HG02970 (cell line): ENCODE results near the gene BACE1-AS.

Experiments used
- ATAC-seq: cut with Tn5 transposase; IDR thresholded peaks from one replicate; pipeline ENCODE4 v1.9.1; 2021; ENCODE audit warnings: mild to moderate bottlenecking, moderate library complexity, moderate number of reproducible peaks; ENCODE audit not compliant: unreplicated experiment, low FRiP score

BACE1-AS gene

DNA sequence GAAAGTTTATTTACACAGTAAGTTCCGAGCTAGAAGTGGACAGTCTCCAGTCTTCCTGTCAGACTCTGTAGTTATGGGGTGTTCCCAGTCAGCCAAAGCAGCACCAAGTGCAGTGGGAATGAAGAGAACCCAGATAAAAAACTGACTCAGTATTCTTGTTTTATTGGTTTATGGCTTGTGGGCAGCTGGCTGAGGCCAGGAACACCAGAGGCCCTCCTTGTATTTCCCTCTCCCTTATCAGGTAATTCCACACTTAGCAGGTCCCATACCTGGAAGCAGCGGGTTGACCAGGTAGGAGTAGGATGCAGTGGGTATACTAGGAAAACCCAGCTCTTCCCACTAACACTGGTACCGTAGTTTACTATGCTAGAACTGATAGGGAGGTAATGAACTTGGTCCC, 3.5 kb upstream of the BACE1-AS start:
- no peak for ATAC-seq

DNA sequence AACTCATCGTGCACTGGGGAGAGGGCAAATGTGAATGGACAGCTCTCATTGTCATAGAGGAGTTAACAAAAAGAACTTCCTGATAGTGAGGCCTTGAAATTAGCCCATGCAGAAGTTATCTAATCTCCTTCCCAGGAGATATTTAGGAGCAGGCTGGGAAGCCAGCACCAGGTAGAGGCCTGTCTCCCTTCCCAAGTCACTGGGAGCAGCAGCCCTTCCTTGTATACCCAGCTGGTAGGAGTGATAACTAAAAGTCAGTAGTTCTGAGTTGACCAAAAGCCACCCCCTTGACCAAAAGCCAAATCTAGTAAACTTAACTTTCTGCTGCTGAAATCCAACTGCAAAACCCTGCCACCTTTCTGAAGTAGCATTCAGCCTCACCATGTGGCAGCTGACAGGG, 1.4 kb upstream of the BACE1-AS start:
- no peak for ATAC-seq

DNA sequence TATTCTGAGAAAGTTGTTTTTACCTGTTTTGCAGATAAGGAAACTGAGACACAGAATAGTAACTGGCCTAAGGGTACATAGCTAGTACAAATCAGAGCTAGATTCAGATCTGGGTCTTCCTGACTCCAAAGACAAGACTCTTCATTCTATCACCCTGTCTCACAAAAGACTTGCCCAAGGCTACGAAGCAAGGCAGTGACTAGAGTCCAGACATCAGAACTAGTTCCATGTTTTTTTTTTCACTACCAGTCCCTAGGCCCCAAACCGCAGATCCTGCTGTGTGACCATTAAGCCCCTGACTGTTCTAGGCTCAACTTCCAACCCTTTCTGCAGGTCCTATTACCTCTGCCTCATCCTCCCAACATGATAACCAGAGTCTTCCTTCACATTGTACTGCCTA, 1.5 kb downstream of the BACE1-AS start:
- ATAC-seq, result no peak

DNA sequence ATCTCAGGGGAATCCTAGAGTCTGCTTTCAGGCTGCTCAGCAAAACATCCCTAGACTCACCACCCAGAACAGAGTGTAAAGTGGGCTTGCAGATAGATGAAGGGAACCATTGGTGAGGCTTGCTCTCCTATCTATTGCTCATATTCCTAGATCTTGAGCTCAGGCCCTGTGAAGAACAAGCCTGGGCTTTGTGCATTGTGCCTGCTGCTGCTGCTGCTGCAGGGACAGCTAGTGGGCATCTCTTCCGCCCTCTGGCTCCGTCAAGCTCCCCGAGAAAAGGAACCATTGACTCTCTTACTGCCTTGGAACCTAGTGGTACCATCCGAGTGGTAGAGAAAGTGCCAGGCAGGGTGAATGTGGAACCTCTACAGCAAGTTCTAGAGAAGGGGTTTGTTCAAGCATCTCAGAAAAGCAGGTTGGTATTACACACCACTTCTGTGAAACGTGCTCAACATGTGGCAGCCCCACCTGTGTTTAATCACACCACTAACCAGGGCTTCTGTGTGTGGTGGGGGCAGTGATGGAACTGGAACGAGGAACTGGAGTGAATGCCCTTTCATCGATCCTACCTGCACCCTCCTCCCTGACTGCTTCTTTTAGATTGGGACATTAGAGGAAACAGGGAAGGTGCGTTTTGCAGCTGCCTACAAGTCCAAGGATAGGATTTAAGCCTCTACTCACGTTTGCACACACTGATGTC, 4.4 kb downstream of the BACE1-AS start:
- no peak for ATAC-seq

DNA sequence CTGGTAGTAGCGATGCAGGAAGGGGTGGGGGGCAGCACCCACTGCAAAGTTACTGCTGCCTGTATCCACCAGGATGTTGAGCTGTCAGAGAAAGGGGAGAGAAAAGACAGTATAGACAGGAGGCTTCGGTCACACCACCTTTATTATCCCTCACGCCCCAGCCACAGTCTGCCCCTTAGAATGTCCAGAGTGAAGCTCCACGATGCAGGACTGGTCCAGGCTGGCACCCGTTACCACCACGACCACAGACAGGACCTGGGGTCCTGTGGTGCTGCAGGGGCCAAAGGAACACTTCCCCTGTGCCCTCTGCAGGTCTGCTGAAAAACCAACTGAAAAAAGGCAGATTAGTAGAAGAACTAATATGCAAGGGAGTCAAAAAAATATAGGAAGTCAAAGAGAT, 5.7 kb downstream of the BACE1-AS start:
- ATAC-seq, result no peak

DNA sequence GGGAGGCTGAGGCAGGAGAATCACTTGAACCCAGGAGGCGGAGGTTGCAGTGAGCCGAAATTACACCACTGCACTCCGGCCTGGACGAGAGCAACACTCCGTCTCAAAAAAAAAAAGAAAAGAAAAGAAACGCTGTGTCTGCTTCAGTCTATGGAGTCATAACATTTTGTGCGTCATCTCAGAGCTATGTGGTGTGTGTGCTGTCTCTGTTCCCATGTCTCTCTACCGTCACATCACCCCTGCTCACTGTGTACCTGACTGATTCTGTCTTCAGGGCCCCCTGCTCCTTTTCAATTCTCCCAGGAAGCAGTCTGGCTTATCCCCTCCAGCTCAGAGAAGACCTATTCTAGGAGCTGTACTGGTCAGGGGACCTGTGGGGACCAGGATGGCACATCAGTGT, 7.0 kb downstream of the BACE1-AS start:
- ATAC-seq, result no peak

DNA sequence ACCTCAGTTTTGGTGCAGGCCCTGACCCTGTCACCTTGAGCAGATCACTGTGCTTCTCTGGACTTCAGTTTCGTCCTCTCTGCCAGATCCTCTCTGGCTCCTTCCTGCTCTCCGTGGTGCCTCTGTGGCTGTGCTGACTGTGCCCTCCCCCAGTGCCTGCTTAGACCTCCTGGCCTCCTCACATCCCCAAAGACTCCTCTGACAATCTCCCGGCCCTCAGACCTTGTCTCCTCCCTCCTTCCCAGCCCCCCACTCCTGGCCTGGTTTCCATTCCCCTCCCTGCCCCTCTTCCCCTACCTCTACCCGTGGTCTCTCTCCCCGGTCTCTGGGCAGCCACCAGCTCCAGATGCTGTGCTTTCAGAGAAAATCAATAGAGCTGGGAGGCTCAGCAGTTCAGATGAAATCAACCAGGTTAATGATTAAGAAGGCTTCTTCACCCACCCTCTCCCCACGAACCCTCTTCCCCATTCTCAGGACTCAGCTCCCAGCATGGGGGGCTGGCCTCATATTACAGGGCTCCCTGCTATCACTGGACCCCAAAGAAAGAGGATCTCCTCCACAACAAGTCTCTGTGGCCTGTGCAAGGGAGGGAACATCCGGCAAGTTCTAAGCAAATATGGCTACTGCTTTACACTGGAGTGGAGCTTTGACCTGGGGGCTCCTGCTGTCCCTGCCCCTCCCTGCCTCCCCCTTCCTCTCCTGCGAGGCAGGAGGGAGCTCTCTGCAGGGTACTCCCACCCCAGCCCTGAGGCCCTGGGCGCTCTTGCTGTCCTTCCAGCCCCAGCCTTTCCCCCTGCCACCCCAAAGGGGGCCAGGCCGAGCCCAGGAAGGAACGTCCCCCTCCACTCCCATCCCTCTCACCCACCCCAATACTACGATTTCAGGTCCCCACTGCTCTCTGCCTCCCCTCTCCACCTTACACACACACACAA, 8.5 kb downstream of the BACE1-AS start:
- no peak for ATAC-seq

DNA sequence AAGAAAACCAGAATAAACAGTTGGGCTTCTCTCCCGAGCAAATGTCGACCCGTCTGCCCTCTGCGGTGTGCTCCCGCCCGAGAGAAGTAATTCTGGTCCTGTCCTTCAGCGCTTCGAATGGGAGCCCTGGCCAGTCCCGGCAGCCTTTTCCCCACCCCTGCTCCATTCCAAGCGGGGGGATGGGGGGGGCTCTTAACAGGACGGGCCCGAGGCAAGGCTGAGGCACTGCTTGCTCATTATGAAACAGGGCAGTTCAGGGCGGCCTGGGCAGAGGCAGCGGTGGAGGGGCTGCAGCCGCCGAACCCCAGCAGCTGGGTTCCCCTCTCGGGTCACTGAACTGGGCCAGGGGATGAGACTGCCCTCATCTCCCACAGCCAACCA, 9.1 kb downstream of the BACE1-AS start:
- no peak for ATAC-seq

DNA sequence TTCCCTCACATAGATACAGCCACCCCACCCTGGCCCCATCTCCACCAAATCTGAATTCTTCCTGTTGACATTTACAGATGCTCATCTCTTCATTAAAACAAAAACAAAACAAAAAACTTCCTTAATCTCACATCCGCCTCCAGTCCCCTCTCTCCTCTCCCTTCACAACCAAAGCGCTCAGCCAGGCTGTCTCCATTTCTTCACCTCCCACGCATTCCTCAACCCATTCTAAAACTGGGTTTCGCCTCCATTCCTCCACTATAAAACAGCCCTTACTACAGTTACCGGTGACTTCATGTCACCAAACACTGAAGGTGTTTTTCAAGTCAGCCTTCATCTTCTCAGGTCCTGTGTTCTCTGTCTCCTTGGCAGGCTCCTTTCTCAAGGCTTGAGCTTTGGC, 9.6 kb downstream of the BACE1-AS start:
- no peak for ATAC-seq

DNA sequence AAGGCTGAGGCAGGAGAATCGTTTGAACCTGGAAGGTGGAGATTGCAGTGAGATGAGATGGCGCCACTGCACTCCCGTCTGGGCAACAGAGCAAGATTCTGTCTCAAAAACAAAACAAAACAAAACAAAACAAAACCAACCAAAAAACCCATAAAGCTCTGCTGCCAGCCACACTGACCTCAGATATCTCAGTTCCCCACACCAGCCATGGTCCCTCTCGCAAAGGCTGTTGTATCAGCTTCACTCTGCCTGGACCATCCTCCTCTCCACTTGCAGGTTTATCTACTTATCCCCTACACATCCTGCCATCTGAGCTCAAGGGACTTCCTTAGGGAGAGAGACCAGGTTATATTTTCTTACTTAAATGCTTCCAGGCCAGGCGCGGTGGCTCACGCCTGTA, 11.1 kb downstream of the BACE1-AS start:
- ATAC-seq, result no peak

DNA sequence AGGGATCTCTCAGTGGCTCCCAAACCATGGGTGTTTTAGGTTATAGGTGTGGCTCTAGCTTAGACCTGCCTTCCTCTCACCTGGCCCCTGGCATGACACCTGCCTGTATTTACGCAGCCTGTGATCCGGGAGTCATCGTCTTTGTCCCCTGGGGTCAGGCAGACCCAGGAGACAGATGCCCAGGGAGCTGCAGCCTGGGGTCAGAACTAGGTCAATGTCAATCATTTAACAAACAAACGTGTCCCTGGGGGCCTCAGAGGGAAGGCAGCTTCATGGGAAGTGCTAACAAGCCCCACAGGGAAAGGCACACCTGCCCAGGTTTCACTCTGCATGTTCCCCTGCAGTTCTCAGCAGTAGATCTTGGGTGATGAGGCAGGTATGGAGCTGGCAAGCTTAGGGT, 12.0 kb downstream of the BACE1-AS start:
- no peak for ATAC-seq

DNA sequence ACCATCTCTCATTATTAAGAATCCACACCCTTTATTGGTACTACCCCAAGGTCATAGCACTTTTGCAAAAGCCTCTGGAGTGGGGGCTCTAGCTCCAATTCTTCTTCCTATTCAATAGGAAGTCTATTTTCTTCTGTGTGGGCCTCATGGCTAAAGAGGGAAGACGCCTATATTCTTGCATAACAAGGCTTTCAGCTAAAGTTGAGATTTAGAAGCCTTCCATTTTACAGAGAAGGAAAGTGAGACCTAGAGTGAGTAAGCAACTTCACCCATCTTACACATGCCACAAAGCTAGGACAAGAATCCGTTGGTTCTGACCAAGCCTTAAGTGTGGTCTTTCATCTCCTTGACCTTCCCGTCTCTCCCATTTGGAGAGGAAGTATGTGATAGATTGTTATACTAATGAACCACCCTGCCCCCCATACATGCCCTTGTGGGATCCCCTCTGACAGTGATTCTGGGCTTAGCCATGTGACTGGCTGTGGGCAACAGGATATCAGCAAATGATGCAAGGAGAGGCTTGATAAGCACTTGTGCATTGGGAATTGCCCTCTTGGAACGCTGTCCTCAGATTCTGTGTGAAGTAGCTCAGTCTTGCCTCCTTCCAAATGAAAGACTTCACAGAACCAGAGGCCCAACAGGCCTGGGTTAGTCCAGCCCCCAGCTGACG, 12.6 kb downstream of the BACE1-AS start:
- ATAC-seq, result no peak

DNA sequence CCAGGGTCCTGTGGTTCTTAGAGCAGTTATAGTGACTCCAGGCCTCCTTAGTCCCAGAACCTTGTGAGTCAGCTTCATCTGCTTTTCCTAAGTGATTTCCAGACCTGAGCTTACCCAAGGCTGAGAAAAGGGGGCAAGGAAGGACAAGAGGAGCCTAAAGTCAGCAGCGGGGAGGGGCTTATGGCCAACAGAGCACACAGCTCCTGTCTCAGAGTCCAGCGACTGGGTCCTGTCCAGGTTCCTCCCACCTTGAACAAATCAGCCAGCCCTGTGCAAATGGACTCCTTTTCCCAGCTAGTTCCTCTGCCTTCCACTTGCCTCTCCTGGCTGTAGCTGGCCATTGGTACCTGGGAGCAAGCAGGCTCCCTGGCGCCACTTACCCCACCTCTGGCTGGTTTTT, 14.0 kb downstream of the BACE1-AS start:
- no peak for ATAC-seq

DNA sequence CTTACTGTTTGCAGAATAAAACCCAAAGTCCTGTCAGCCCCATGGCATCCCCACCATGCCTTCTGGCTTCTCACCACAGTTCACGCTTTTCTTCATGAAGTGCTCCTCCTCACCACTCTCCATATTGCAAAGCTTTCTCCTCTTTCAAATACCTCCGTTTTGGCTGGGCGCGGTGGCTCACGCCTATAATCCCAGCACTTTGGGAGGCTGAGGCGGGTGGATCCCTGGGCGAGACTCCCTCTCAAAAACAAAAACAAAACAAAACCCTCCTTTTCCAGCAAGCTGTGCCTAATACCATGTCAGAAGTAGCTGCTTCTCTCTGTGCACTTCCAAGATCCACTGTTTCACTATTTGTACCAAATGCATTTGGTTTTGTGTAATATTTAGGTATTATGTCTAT, 18.2 kb downstream of the BACE1-AS start:
- no peak for ATAC-seq

DNA sequence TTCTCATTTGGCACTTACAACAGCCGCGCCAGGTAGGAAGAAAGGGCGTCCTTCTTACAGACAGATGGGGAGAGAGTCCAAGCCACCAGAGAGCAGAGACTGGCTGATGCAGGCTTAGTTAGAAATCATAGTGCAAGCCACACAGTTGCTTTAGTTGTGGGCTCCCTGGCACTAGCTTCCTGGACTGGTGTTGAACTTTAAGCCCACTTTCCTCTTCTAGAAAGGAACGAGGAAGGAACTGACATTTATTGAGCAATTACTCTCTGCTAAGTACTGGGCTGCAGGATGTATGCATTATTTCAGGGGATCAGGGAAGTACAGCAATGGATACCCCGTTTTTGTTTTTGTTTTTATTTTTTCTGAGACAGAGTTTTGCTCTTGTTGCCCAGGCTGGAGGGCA, 21.9 kb downstream of the BACE1-AS start:
- ATAC-seq, result no peak

DNA sequence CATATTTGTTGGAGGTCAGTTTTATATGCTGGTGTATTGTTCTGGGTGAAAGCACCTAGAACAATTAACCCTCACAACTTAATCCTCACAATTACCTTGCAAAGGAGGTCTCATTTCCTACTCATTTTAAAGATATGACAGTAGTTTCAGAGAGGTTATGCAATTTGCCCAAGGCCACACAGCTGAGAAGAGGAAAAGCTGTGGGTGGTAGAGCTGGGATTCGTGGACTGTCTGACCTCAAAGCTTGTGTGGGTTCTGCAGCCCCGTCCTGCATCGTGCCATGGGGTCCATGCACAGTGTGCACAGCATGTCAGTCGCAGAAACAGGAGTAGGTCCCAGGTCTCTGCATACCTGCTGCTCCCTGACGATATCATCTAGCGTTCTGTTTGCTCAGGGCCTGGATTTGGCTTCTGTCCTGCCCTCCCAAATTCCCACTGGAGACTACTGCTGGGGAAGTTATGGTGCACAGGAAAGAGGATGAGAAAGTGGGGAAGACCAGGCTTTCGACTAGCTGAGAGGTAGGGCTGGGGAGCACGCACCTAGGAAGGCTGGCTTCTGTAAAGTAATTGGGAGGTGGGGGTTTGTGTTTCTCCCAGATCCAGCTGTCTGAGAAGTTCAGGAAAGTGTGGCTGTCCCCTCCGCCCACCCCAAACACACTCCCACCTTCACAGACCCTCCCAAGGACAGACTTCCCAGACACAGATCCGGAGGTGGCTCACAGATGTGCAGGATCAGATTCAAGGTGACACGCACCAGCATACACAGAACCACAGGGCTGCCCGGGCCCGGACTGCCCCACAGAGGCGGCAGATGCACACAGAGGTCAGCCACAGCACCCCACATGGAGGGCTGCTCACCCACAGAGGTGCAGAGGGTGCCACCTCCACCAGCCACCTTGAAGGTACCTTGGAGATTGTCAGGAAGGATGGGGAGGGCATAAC, 23.0 kb downstream of the BACE1-AS start:
- ATAC-seq, result no peak

DNA sequence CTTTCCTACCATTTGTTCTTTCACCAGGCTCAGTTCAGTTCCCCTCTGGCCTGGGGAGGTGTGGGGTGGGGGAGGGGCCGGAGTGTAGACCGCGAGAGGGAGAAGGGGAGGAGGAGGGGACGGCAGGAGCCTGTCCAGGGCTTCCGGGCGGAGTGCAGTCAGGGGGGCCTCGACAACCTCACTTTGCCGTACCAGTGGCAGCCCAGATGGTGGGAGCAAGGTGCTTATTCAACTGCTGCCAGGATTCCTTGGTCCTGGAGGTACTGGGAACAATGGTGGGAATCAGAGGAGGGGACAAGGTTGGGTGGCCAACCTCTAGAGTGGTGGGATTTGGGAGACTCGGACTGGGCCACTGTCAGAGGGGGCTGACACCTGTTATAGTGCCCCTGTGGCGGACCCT, 23.7 kb downstream of the BACE1-AS start:
- ATAC-seq, result no peak

DNA sequence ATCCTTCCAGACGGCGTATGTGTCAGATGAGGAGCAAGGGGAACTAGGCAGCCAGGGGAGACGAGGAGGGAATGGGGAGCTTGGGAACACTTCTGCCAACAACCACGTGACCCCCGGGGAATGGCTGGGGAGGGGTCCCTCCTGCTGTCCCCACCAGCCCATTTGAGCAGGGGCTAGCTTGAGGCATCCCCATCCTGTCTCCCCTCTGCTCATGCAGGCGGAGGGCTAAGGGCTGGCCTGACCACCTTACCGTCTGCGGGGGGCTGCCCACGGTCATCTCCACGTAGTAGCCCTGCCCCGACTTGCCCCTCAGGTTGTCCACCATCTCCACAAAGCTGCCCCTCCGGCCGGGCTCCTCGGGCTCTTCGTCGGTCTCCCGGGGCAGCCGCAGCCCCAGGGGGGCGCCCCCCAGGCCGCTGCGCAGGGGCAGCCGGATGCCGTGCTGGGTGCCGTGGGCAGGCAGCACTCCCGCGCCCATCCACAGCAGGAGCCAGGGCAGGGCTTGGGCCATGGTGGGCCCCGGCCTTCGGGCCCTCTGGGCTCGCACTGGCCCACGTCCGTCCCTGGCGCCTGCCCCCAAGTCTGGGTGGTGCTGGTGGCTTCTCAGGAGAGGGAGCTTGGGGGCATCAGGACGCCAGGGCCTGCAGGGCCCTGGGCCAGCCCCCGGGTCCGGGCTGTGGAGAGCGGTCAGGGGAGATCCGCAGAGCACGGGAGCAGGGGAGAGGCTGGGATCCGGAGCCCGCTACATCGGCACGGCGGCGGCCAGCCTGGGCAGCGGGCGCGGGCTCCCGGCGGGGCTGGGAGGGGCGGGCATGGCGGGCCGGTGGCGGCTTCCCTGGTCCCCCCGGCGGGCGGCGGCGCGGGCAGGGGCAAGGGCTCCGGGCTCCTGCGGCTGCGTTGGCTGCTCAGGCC, 24.4 kb downstream of the BACE1-AS start:
- ATAC-seq, result no peak

DNA sequence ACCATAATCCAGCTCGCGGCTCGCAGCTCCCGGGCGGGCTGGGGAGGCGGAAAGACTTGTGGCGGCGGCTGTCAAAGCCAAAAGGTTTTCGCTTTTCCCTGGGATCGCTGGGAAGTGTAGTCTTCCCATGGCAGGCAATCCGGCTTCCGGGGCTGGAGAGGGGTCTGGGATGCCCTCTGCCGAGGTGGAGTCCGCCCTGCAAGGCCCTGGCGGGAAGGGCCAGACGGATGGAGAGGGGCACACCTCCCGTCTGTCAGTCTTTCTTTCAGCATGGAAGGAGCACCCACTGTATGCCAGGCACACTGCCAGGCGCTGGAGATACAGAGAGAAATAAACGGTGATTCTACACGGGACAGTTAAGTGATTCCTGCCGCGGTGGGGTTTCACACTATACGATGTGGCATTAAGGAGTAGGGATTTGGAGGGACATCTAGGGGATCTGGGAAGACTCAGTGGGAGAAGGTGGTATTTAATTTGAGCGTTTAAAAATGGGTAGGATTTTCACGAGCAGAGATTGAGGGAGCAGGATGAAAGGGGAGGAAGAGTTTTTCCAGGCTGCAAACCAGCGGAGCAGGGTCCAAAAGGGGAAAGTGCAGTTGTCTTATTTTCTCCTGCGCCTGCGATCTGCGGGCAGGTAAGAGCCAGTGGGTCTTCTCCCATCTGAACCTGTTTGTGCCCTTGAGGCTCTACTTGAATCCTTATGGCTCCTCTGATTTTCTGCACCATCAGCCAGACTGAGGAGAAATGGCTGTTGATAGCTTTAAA, 25.2 kb downstream of the BACE1-AS start, which contains the start of gene BACE1:
TSS of gene BACE1 (minus strand) at position 60 of the 765 bp plus-strand sequence. CDS start 461 bp downstream, outside the sequence.
- ATAC-seq, result no peak
